Left ventricle myocardium inferior (tissue), 1 donor: ENCODE results near the gene CDK6. TPM values are rescaled to one million over a fixed set of nuclear protein-coding genes. Genes with fewer than 3 reads are reported as not detected.

ENCODE experiments used
- DNase-seq: peaks from one replicate; pipeline ENCODE4 v3.0.0-alpha.2; 2020
- H3K27ac ChIP-seq: fragments of 200-600 bp; replicated peaks from 2 replicates; pipeline ENCODE4 v1.8.0; 2021
- H3K27me3 ChIP-seq: fragments of 200-600 bp; 2 replicates; pipeline ENCODE4 v1.8.0; 2021; ENCODE audit warnings: low read depth
- H3K36me3 ChIP-seq: fragments of 200-600 bp; 2 replicates; pipeline ENCODE4 v1.8.0; 2021
- H3K4me1 ChIP-seq: fragments of 200-600 bp; 2 replicates; pipeline ENCODE4 v1.8.0; 2021
- H3K4me3 ChIP-seq: fragments of 200-600 bp; 2 replicates; pipeline ENCODE4 v1.8.0; 2021; ENCODE audit warnings: mild to moderate bottlenecking, moderate library complexity
- H3K9me3 ChIP-seq: fragments of 200-600 bp; replicated peaks from 2 replicates; pipeline ENCODE4 v1.8.0; 2021
- intact Hi-C: fragments of 100-400 bp; cut with micrococcal nuclease; formaldehyde crosslinking; loops from one replicate; pipeline ENCODE4 v1.11.0; 2022
- total RNA-seq: library from RNA; stranded (reverse); fragmentation: NEBNext Ultra II Directional; extraction: Animal tissue kit (Norgen Biotek cat#: 25700); gene quantifications from one replicate; pipeline ENCODE4 v1.2.1, GENCODE V29; 2021
- TF ChIP-seq, protein P1 (sequence below): fragments of 200-600 bp; IDR thresholded peaks from 2 replicates; pipeline ENCODE4 v1.8.0; 2021; ENCODE audit warnings: antibody characterized with exemption, mild to moderate bottlenecking, borderline replicate concordance
- donor health status: DM: no; HTN: yes; CAD: no; lungs with severe emphysema.

The CDK6 gene
- total RNA-seq, 1 donor from 2014 or later, result 16.5 TPM

DNA sequence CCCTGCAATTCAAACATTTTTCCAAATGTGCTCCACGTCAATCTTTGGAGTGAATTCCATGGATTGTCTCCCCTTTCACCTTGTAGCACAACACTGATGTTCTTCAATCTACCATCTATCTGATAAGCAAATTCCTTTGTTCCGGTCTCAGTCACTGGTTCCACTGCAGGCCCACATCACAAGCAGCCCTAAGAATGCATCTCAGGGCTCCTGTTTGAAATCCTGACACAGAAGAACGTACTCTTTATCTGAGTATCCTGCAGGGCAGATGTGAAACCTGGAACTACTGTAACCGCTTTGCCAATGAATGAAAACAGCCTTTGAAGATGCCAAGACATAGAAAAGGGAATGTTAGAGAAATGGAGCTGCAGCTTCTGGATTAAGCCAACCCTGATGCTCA lies 183.2 kb downstream of the CDK6 start:
- Histone ChIP-seq H3K4me1 (peaks cover 14% of the 10 kb centered on the region), H3K4me3 (no peak overlapping the region), H3K9me3 (no peaks in the 10 kb centered on the region), H3K27ac (no peak overlapping the region), H3K36me3 (no peaks in the 10 kb centered on the region), H3K27me3 (no peaks in the 10 kb centered on the region)
- no peak for DNase-seq
- TF ChIP-seq, protein P1, sequence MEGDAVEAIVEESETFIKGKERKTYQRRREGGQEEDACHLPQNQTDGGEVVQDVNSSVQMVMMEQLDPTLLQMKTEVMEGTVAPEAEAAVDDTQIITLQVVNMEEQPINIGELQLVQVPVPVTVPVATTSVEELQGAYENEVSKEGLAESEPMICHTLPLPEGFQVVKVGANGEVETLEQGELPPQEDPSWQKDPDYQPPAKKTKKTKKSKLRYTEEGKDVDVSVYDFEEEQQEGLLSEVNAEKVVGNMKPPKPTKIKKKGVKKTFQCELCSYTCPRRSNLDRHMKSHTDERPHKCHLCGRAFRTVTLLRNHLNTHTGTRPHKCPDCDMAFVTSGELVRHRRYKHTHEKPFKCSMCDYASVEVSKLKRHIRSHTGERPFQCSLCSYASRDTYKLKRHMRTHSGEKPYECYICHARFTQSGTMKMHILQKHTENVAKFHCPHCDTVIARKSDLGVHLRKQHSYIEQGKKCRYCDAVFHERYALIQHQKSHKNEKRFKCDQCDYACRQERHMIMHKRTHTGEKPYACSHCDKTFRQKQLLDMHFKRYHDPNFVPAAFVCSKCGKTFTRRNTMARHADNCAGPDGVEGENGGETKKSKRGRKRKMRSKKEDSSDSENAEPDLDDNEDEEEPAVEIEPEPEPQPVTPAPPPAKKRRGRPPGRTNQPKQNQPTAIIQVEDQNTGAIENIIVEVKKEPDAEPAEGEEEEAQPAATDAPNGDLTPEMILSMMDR, result no peak
- intact Hi-C loops, result no loop called here

DNA sequence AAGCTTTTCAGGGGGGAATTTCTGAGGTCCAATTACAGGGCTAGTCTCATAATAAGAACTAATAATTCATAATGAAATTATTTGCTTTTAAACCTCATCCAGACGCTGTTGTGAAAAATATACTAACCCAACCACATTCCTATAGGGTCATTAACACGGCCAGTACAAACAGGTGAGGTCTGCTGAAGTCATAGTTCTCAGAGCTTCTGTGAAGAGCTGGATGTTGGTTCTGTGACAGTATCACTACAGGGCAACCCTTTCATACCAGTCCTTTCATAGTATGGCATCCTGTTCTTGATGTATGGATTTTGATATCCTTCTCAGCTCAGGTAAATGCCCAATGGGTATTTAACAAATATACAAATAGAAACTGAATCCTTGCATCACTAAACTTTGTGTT lies 183.8 kb downstream of the CDK6 start:
- Histone ChIP-seq H3K4me1 (peaks cover 18% of the 10 kb centered on the region), H3K27me3 (no peaks in the 10 kb centered on the region), H3K4me3 (no peak overlapping the region), H3K9me3 (no peaks in the 10 kb centered on the region), H3K36me3 (no peaks in the 10 kb centered on the region), H3K27ac (no peak overlapping the region)
- TF ChIP-seq, protein P1, result no peak
- intact Hi-C loops, result no loop called here
- no peak for DNase-seq

DNA sequence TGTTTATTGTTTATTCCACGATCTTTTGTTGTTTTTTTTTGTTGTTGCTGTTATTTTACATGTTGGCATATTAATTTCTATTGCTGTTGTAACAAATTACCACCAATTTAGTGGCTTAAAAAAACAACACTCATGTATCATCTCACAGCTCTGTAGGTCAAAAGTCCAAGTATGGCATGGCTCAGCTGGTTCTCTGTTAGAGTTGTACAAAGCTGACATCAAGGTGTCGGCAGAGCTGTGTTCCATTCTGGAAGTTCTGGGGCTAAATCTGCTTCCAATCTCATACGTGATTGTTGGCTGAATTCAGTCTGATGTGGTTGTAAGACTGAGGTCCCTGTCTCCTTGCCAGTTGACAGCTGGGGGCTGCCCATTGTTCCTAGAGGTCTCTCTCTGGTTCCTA lies 186.0 kb downstream of the CDK6 start:
- TF ChIP-seq, protein P1, result no peak
- H3K4me1 ChIP-seq, result peaks cover 31% of the 10 kb centered on the region
- no peak overlapping the region for H3K4me3 ChIP-seq
- no peak overlapping the region for H3K27ac ChIP-seq
- H3K27me3 ChIP-seq, result no peaks in the 10 kb centered on the region
- H3K9me3 ChIP-seq, result no peaks in the 10 kb centered on the region
- no peaks in the 10 kb centered on the region for H3K36me3 ChIP-seq
- no peak for DNase-seq
- intact Hi-C loops, result no loop called here

DNA sequence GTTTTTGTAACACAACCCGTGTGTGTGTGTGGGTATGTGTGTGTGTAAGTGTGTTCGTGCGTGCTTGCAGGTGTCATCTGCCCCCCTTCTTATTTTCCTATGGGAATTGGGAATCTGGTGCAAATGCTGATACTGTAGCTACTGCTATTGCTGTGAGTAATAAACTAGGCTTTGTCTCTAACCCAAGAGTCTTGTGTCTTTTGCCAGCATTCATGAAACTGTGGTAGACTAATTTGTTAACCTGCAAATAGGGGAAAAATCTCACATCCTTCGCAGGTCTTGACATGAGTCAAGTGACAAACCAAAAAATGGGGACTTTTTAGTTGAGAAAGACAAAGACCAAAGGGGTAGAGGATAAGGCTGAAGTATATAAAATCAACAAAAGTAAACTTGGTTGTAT lies 188.3 kb downstream of the CDK6 start:
- intact Hi-C loops, result no loop called here
- no peaks in the 10 kb centered on the region for H3K9me3 ChIP-seq
- DNase-seq, result no peak
- no peaks in the 10 kb centered on the region for H3K36me3 ChIP-seq
- TF ChIP-seq, protein P1, result no peak
- no peaks in the 10 kb centered on the region for H3K27me3 ChIP-seq
- H3K4me3 ChIP-seq, result no peak overlapping the region
- H3K27ac ChIP-seq, result no peak overlapping the region
- H3K4me1 ChIP-seq, result peaks cover 48% of the 10 kb centered on the region

DNA sequence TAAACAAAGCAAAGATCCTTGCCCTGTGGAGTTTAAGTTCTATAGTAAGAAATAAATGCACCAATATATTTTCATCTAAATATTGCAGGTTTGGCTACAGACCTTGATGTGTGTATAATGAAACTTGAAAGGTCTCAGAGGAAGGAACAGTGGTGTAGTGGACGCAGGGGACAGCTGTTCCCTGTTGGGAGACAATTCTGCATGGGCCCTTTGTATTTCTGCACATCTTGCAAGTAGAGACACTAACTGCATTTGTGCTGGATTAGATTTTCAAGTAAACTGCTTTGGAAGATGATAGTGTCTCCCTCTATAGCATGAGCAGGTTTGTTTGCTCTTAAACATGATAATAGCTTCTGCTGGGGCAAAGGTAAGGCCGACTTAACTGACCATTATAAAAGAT lies 188.7 kb downstream of the CDK6 start:
- Histone ChIP-seq H3K27me3 (no peaks in the 10 kb centered on the region), H3K36me3 (no peaks in the 10 kb centered on the region), H3K4me3 (no peak overlapping the region), H3K27ac (no peak overlapping the region), H3K4me1 (peaks cover 52% of the 10 kb centered on the region), H3K9me3 (no peaks in the 10 kb centered on the region)
- intact Hi-C loops, result no loop called here
- TF ChIP-seq, protein P1, result no peak
- no peak for DNase-seq
